Fibroblast of skin of right quadriceps (primary cell): ENCODE data around the gene TFPT.

Experiments
- DNase-seq: peaks from one replicate; pipeline ENCODE4 v3.0.0-alpha.2; 2013

The TFPT gene

GRCh38 chr19:54069470-54069869, 46.0 kb downstream of the TFPT start:
- no peak for DNase-seq

- no peak for DNase-seq
These were observed 51.9 kb downstream of the TFPT start, which contains the start of gene VSTM1 for GRCh38 chr19:54063350-54064116. Gene VSTM1, minus strand, starts transcription at chr19:54063897. Its CDS starts 120 bp downstream, at chr19:54063777.

GRCh38 chr19:54062643-54063042, 52.8 kb downstream of the TFPT start:
- DNase-seq, result no peak
